Measurements from ENCODE around the gene RBMS1. TPM values are rescaled to one million over a fixed set of nuclear protein-coding genes. Genes with fewer than 3 reads are reported as not detected.

RBMS1 gene
- total and polyA plus RNA-seq, 2 donors (not counting 1 experiment from before 2014, with no cell fraction given), result 18.0 to 36.7 TPM

DNA sequence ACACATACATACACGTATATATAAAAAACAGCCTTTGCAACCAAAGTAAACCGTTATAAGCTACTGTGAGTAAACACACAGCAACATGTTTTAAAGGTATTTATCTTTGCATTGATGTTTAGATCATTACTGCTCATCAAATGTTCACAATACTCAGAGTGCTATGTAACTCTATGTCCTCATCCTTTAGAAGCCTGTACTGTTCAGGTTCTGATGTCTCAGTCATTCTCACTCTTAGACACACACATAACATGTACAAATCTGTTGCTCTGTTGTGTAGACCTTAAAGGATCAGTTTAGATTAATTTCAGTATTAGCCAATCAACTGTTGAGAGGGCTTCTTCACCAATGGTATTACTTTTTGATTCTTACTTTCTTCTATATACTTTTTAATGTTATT is 153.9 kb downstream of the RBMS1 start:
- ChIA-PET POLR2A (no interaction called here), CTCF (interaction anchor here (1.4 kb wide), 1 partner anchor 16 kb away, joined by 6 read pairs; no protein-coding TSS in a partner anchor)
- intact Hi-C loops (cut with micrococcal nuclease), result no loop called here
- DNase-seq (no peak), ATAC-seq (ENCODE audit: low read depth) (no peak)
- H3K36me3 ChIP-seq (replicated peaks in 1 of 2; ENCODE audit: control extremely low read depth in 1 of 2, control insufficient read depth in 1 of 2, extremely low read depth in 1 of 2, insufficient read depth in 2 of 2, low read length in 1 of 2), result peaks cover 0 to 3% of the 10 kb centered on the region in 2 experiments
- no peak overlapping the region for H3K27ac ChIP-seq (ENCODE audit: low read length in 2 of 2)
- WGBS (ENCODE audit: insufficient coverage), result no CpG with 5 or more reads among the region's 2 CpGs
- peaks cover 35% of the 10 kb centered on the region for H3K79me2 ChIP-seq (ENCODE audit: control insufficient read depth, insufficient read depth, low read length)
- H3K4me2 ChIP-seq (replicated peaks; ENCODE audit: low read depth, low read length, poor library complexity, severe bottlenecking), result no peak overlapping the region
- H3K9me3 ChIP-seq (ENCODE audit: control extremely low read depth in 1 of 3, control insufficient read depth in 2 of 3, insufficient read depth in 1 of 3, low read length in 2 of 3), result no peaks in the 10 kb centered on the region
- H3K4me3 ChIP-seq (ENCODE audit: control extremely low read depth in 1 of 5, extremely low read depth in 1 of 5, insufficient read depth in 1 of 5, low read depth in 2 of 5, low read length in 4 of 5), result no peak overlapping the region
- no peaks in the 10 kb centered on the region for H3K9me3 Mint-ChIP-seq (ENCODE audit: insufficient read depth)
- H3K27ac Mint-ChIP-seq, result no peak overlapping the region
- H2AFZ ChIP-seq (ENCODE audit: insufficient read depth, low read depth, low read length, poor library complexity, severe bottlenecking), result no peak overlapping the region
- H3K27me3 Mint-ChIP-seq, result no peaks in the 10 kb centered on the region
- no peak for TF ChIP-seq EZH2 (IDR thresholded peaks at IDR 0.05; ENCODE audit: borderline replicate concordance, insufficient read depth, low read depth, low read length, poor library complexity, severe bottlenecking)
- TF ChIP-seq, protein P1, sequence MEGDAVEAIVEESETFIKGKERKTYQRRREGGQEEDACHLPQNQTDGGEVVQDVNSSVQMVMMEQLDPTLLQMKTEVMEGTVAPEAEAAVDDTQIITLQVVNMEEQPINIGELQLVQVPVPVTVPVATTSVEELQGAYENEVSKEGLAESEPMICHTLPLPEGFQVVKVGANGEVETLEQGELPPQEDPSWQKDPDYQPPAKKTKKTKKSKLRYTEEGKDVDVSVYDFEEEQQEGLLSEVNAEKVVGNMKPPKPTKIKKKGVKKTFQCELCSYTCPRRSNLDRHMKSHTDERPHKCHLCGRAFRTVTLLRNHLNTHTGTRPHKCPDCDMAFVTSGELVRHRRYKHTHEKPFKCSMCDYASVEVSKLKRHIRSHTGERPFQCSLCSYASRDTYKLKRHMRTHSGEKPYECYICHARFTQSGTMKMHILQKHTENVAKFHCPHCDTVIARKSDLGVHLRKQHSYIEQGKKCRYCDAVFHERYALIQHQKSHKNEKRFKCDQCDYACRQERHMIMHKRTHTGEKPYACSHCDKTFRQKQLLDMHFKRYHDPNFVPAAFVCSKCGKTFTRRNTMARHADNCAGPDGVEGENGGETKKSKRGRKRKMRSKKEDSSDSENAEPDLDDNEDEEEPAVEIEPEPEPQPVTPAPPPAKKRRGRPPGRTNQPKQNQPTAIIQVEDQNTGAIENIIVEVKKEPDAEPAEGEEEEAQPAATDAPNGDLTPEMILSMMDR (IDR thresholded peaks at IDR 0.05), result no peak
- H4K20me1 ChIP-seq (ENCODE audit: control insufficient read depth, insufficient read depth, low read length, poor library complexity, severe bottlenecking), result peaks cover 42% of the 10 kb centered on the region
- no peak overlapping the region for H3K4me3 Mint-ChIP-seq
- H3K4me1 ChIP-seq (ENCODE audit: control insufficient read depth in 2 of 2, insufficient read depth in 2 of 2, low read length in 2 of 2), result no peaks in the 10 kb centered on the region
- H3K9ac ChIP-seq (ENCODE audit: low read length), result no peak overlapping the region
- H3K27me3 ChIP-seq (replicated peaks in 1 of 4; ENCODE audit: control extremely low read depth in 1 of 4, control insufficient read depth in 3 of 4, insufficient read depth in 4 of 4, low read length in 3 of 4), result no peaks in the 10 kb centered on the region
- H3K4me1 Mint-ChIP-seq, result peaks cover 9% of the 10 kb centered on the region

DNA sequence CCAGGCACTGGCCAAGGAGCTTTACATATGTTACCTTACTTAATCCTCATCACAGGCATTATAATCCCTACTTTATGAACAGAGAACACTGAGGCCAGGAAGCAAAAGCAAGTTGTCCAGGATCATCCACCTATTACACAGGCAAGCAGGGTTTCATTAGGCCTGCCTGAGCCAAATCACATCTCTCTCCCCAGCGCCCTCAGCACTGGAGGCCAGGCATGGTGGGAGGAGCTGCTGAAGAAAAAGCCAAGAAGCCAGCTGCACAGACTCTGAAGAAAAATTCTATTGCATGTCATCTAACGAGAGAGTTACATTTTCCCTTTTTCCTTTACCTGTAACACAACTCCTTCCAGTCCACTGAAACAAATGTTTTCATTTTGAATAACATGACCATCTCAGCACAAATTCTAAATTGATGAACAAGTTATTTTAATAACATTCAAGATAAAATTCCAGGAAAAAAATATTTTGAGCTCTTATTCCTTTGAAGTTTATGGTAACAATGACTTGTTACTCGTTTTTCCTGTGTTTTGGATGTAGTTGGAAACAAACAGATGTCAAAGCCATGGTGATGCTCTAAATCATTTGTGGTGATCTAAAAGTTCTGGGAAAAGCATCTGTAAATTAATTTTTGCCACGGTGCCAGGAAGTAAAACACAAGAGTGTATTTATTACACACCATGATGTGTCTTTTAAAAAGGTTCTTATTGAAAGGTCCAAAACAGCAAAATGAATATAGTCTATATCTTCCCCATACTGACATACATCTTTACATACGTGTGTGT is 154.5 kb downstream of the RBMS1 start:
- Mint-ChIP-seq H3K9me3 (ENCODE audit: insufficient read depth) (no peaks in the 10 kb centered on the region), H3K27me3 (no peaks in the 10 kb centered on the region), H3K4me1 (peaks cover 9% of the 10 kb centered on the region), H3K27ac (no peak overlapping the region), H3K4me3 (no peak overlapping the region)
- no peak overlapping the region for H3K4me3 ChIP-seq (ENCODE audit: control extremely low read depth in 1 of 5, extremely low read depth in 1 of 5, insufficient read depth in 1 of 5, low read depth in 2 of 5, low read length in 4 of 5)
- TF ChIP-seq, protein P1 (IDR thresholded peaks at IDR 0.05), result no peak
- no peak for TF ChIP-seq EZH2 (IDR thresholded peaks at IDR 0.05; ENCODE audit: borderline replicate concordance, insufficient read depth, low read depth, low read length, poor library complexity, severe bottlenecking)
- peaks cover 0 to 2% of the 10 kb centered on the region in 2 experiments for H3K36me3 ChIP-seq (replicated peaks in 1 of 2; ENCODE audit: control extremely low read depth in 1 of 2, control insufficient read depth in 1 of 2, extremely low read depth in 1 of 2, insufficient read depth in 2 of 2, low read length in 1 of 2)
- H4K20me1 ChIP-seq (ENCODE audit: control insufficient read depth, insufficient read depth, low read length, poor library complexity, severe bottlenecking), result peaks cover 42% of the 10 kb centered on the region
- ChIA-PET CTCF (interaction anchor here (1.4 kb wide), 1 partner anchor 15 kb away, joined by 6 read pairs; no protein-coding TSS in a partner anchor), POLR2A (no interaction called here)
- WGBS (ENCODE audit: insufficient coverage), result 83% methylated on average over 1 of the region's 5 CpGs
- peaks cover 32% of the 10 kb centered on the region for H3K79me2 ChIP-seq (ENCODE audit: control insufficient read depth, insufficient read depth, low read length)
- H3K27ac ChIP-seq (ENCODE audit: low read length in 2 of 2), result no peak overlapping the region
- no peak overlapping the region for H3K4me2 ChIP-seq (replicated peaks; ENCODE audit: low read depth, low read length, poor library complexity, severe bottlenecking)
- ATAC-seq (ENCODE audit: low read depth) (no peak), DNase-seq (no peak)
- H3K4me1 ChIP-seq (ENCODE audit: control insufficient read depth in 2 of 2, insufficient read depth in 2 of 2, low read length in 2 of 2), result no peaks in the 10 kb centered on the region
- H3K27me3 ChIP-seq (replicated peaks in 1 of 4; ENCODE audit: control extremely low read depth in 1 of 4, control insufficient read depth in 3 of 4, insufficient read depth in 4 of 4, low read length in 3 of 4), result no peaks in the 10 kb centered on the region
- no peak overlapping the region for H3K9ac ChIP-seq (ENCODE audit: low read length)
- intact Hi-C loops (cut with micrococcal nuclease), result no loop called here
- H2AFZ ChIP-seq (ENCODE audit: insufficient read depth, low read depth, low read length, poor library complexity, severe bottlenecking), result no peak overlapping the region
- no peaks in the 10 kb centered on the region for H3K9me3 ChIP-seq (ENCODE audit: control extremely low read depth in 1 of 3, control insufficient read depth in 2 of 3, insufficient read depth in 1 of 3, low read length in 2 of 3)
